ENCODE measurements around the gene SLC19A1.

SLC19A1 gene

DNA sequence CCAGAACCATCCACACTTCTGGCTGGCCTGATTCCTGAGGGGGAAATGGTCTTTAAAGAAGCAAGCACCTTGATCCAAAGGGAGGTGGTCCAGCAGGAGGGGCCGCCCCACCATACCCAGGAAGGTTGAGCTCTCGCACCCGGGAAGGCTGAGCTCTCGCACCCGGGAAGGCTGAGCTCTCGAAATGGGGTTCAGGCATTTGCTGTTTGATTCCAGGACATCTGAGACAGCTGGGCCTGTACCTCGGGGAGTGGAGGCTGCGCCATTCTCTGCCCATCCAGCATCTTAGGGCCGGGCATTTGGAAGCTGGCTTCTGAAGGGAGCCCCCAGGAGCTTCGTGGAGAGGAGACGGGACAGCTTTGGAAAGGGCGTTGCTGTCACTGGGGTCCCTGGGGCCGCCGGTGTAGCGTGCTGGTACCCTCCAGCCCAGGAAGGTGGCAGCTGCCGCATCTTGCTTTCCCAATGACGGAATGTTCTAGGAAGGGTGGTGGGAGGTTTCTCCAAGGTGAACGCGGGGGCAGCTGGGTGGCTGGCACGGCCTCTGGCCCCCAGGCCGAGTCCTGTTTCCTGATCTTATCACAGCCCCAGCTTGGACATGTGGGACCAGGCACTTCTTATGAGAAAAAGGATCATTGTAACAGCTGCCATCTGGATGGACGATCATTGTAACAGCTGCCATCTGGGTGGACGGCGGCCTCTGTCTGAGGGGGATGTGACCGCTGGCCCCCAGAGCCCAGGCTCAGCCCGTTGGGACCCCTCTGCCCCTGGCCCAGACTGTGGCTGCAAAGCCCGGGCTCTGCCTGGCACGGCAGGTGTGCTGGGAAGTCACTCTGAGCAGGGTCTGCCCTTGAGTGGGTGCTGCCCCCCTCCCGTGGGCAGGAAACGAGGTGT is 75.7 kb downstream of the SLC19A1 start:
- no peak for DNase-seq (ENCODE audit: low spot score)

DNA sequence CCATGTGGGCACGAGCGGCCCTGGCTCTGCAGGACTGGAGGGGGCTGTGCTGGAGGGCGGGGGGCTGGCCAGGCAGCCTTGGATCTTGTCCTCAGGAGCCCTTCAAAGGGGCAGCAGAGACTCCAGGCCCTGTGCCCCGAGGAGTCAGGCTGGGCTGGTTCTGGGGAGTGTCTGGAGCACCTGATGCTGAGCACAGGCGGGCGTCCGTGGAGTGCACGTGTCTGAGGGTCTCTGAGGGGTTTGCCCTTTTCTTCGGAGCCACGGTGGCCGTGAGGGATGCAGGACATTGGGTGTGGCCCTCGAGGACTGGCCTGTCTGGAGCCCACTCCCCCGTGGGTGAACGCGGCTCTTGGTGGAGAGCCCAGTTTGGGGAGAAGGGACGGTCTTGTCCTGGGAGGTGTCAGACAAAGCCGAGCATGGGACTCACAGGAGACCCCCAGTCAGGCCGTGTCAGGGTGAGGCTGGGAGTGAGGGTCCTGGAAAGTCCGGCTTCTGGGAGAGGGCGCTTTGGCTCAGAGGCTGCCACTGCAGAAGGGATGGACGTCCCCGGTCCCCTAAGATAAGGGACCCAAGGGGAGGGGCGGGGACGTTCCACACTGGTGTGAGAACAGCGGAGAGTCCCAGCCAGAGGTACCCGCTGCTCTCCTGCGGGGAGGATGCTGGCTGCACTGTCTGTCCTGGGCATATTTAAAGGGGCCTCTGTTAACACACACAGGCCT is 76.5 kb downstream of the SLC19A1 start:
- DNase-seq (ENCODE audit: low spot score): no peak

DNA sequence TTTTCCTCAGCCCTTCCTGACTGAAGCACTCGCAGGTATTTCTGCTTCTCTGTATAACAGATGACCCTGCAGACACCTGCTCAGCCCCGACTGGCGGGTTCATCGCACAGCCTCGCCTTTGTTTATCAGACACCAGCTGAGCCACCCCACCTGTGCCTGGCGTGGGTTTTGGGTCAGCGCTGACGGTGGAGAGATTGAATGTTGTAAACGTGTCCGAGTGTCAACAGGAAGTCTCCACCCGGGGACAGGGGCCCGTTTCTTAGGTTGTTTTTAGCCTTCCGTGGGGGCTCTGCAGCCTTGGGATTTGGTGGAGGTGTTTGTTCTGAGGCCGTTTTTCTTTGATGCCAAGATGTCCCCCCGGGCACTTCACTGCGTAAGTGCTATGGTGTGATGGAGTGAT is 77.1 kb downstream of the SLC19A1 start:
- no peak for DNase-seq (ENCODE audit: low spot score)

DNA sequence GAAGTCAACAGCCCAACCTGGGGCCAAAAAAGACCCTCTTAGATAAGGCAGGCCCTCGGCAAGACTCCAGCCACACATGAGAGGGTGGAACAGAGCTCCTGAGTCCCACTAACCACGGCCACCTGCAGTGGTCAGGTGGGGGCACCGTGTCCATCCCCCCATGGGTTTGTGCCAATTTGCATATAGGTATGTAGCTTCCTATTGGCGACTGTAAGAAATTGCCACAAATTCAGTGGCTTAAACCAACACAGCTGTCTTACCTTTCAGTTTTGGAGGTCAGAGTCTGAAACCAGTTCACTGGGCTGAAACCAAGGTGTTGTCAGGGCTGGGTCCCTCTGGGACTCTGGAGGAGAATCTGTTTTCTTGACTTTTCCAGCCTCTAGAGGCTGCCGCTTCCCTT is 77.9 kb downstream of the SLC19A1 start:
- no peak for DNase-seq (ENCODE audit: low spot score)

DNA sequence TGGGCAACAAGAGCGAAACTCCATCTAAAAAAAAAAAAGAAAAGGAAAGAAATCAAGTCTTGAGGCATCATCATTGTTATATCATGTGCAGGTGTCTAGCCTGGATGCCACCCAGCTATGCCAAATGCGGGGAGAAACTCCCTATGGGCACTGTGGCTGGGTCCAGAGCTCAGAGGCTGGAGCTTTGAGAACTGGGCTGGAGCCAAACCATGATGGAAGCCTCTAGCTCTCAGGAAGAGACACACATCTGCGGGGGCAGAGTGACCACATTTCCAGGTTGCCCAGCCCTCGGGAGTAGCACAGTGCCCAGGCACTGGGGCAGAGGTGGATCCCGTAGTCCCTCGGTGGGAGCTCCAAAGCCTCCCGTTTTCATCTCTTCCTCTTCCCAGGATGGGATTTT is 78.4 kb downstream of the SLC19A1 start:
- no peak for DNase-seq (ENCODE audit: low spot score)

DNA sequence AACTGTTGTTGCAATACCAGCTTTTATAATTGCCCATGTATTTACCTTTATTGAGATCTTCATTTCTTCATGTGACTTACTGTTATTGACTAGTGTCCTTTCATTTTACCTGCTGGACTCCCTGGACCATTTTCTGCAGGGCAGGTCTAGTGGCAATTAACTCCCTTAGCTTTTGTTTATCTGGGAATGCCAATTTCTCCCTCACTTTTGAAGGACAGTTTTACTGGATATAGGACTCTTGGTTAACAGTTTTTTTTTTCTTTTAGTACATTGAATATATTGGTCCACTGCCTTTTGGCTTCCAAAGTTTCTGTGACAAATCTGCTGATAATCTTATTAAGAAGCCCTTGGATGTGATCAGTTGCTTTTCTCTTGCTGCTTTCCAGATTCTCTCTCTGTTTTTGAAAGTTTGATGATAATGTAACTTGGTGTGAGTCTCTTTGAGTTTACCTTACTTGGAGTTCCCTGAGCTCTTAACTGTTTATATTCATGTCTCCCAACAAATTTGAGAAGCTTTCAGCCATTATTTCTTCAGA is 80.4 kb downstream of the SLC19A1 start:
- DNase-seq (ENCODE audit: low spot score): no peak

DNA sequence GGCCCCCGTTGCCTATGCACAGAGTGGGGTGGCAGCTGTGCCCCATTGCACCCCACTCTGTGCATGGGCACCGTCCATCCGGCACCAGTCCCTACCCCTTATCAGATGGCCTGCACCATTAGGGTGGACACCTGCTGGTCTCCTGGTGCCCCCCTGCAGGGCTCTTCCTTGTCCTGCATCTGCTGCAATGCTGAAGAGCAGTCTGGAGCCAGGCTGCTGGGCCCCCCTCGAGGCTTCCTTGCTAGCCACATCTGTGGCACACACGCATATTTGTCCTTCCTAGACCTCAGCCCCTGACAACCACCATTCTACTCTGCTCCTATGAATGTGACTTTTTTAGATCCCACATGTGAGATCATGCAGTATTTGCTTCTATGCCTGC is 80.9 kb downstream of the SLC19A1 start:
- no peak for DNase-seq (ENCODE audit: low spot score)

DNA sequence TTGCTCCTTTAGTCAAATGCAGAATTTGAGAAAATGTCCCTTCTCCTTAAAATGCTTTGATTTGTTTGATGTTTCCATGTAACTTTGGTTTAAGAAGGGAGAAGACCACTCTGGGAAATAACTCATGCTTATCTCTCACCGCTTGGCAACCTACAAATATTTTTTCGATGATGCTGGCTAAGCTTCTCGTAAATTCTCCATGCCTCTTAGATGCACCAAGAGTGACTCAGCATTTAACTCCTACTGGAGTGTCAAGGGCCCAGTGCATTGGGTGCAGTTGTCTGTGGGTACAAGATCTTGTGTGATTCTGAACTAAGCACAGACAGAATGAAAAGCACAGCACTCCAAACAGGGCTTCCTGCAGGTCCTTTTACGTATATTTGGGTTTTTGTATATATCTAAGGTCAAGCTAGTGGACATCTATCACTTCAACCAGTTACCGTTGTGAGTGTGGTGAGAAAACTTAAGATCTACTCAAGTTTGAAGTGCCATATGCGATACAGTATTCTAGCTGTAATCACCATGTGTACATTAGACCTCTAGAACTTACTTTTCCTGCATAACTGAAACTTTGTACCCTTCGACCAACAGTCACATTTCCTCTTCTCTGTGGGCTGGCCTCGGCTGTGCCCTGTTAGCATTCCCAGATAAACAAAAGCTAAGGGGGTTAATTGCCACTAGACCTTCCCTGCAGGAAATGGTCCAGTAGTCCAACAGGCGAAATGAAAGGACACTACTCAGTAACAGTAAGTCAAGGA is 81.5 kb downstream of the SLC19A1 start:
- DNase-seq (ENCODE audit: low spot score): no peak

DNA sequence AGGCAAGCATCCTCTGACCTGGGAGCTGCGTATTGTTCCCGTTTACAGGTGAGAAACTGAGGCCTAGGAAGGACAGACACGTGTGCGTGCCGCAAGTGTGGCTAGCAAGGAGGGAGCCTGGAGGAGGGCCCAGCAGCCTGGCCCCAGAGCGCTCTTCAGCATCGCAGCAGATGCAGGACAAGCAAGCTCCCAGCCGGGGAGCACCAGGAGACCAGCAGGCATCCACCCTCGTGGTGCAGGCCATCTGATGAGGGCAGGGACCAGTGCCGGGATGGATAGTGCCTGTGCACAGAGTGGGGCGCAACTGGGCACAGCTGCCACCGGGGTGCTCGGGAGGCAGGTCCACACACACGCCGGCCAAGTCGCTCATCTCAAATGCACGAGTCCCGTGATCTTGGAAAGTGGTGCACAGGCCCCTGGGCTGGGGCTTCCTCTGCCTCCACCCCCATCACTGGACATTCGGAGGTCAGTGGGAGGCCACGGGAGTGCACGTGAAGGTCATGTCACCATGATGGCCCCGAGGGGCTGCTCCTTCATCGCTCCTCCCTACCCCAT is 82.2 kb downstream of the SLC19A1 start:
- no peak for DNase-seq (ENCODE audit: low spot score)

DNA sequence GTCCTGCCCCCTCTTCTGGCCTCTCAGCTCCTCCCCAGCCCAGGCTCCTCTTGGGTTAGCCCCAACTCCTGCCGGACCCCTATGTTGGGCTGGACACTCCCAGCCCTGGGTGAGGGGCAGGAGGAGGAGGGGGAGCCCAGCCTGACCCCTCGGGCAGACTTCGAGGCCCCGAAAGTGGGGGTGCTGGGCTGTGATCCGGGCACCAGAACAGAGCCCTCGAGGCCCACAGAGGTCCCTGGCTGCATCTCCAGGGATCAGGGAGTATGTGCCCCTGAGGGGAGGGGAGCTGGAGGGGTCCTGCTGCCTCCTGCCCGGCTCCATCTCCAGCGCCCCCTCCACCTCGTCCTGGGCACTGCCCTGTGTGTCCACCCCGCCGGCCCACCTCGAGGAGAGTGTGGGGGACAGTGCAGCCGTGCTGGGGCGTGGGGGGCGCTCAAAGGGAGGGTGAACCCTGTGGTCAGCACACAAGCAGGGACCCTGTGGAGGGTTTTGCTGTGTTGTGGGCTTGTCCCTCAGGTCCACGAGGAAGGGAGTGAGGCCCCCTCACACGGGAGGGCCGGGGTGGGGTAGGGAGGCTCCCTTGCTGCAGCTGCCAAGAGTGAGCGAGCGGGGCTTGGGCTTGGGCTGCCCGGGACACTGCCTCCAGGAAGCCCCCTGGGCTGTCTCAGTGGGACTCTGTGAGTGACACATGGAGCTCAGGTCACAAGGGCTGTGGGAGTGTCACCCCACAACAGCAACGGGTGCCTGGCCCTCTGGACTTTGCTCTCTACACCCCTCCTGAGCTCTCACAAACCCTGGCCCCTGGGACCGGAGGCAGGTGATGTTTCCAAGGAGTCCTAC is 82.8 kb downstream of the SLC19A1 start:
- DNase-seq (ENCODE audit: low spot score): no peak

DNA sequence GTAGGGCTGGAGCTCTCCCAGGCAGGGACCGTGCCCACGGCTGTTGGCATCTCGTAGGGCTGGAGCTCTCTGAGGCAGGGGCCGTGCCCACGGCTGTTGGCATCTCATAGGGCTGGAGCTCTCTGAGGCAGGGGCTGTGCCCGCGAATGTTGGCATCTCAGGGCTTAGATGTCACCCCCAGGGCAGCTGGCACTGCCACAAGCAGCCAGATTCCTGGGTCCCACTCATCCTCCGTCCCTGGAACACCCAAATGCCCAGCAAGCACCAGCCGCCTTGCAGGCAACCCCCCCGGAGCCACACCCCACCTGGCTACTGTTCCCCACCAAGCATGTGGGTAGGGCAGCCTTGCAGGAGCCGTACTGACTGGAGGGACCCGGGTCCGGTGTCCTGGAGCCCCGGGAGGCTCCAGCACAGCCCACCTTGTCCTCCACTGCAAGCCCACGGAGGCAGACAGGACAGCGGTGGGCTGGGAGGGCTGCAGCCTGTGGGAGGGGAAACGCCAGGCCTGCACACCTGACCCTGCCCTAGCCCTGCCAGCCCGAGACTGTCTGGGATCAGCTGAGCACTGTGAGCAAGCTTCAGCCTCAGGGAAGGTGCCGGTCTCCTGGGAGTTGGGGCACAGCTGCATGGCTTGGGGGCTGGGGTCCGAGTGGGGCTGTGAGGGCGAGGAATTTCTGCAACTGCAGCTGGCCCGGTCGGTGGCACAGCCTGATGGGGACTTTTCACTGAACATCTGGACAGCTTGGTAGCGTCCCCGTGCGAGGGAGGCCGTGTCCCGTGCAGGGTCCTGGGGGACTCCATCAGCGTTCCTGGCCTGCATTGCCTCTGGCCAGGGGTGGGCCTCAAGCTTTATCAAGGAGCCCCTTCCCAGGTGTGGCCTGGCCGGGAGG is 83.7 kb downstream of the SLC19A1 start:
- no peak for DNase-seq (ENCODE audit: low spot score)

DNA sequence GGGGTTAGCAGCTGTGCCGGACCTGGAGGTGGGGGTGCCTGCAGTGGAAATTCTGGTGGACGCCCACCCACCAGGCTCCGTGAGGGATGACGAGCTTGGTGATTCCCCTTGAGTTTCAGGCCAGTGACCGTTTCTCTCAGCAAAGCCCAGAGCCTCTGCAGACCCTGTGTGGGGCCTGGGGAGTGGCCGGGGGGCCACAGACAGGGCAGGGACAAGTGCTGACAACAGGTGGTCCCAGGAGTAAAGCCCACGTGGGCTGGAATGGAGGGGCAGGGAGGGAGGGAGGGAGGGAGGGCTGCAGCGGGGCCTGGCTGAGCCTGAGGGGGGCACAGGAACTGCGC is 84.4 kb downstream of the SLC19A1 start:
- DNase-seq (ENCODE audit: low spot score): no peak

DNA sequence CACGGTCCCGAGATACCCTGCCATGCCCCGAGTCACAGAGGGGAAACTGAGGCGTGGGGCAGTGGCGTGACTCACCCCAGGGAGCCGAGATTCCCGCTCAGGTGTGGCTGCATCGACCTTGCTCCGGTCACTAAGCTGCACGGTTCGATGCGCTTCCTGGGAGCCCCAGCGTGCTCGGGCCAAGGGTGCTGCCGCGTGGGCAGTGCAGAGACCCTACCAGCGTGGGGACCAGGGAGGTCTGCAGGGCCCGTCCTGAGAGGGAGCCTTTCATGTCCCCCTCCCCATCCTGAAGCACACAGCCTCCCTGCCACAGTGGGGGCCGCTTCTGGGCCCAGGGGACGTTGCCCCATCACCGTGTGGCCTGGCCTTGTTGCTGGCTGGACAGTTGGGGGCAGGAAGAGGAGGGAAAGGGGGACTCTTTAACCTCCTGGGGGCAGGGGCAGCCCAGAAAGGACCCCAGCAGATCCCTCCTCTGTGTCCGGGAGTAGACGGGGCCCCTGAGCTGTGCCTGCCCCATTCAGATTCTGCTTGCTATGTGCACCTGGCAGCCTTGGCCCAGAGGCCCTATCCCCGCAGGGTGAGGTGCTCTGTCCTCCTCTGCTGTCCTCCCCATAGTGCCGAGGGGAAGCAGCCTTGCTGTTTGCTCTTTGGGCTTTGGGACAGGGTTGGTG is 84.9 kb downstream of the SLC19A1 start:
- no peak for DNase-seq (ENCODE audit: low spot score)

DNA sequence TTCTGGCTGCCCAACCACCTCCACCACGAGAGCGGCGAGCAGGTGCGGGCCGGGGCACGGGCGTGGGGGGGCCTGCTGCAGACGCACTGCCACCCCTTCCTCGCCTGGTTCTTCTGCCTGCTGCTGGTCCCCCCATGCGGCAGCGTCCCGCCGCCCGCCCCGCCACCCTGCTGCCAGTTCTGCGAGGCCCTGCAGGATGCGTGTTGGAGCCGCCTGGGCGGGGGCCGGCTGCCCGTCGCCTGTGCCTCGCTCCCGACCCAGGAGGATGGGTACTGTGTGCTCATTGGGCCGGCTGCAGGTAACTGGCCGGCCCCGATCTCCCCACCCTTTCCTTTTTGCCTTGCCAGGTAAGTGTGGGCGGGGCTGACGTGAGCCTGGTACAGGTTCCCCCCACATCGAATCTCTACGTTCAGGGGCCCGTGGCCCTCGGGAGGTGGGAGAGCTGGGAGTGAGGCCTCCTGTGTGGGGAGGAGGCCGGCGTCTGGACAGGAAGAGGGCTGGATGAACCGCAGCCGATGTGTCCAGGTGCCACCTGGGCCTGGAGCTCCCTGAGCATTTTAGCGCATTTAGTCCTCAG is 85.6 kb downstream of the SLC19A1 start:
- no peak for DNase-seq (ENCODE audit: low spot score)

DNA sequence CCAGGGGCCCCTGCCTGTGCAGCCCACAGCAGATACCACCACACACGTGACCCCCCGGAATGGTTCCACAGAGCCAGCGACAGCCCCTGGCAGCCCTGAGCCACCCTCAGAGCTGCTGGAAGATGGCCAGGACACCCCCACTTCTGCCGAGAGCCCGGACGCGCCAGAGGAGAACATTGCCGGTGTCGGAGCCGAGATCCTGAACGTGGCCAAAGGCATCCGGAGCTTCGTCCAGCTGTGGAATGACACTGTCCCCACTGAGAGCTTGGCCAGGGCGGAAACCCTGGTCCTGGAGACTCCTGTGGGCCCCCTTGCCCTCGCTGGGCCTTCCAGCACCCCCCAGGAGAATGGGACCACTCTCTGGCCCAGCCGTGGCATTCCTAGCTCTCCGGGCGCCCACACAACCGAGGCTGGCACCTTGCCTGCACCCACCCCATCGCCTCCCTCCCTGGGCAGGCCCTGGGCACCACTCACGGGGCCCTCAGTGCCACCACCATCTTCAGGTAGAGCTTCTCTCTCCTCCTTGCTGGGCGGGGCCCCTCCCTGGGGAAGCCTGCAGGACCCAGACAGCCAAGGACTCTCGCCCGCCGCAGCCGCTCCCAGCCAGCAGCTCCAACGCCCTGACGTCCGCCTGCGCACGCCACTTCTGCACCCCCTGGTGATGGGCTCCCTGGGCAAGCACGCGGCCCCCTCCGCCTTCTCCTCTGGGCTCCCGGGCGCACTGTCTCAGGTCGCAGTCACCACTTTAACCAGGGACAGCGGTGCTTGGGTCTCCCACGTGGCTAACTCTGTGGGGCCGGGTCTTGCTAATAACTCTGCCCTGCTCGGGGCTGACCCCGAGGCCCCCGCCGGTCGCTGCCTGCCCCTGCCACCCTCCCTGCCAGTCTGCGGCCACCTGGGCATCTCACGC is 86.3 kb downstream of the SLC19A1 start:
- DNase-seq (ENCODE audit: low spot score): no peak

DNA sequence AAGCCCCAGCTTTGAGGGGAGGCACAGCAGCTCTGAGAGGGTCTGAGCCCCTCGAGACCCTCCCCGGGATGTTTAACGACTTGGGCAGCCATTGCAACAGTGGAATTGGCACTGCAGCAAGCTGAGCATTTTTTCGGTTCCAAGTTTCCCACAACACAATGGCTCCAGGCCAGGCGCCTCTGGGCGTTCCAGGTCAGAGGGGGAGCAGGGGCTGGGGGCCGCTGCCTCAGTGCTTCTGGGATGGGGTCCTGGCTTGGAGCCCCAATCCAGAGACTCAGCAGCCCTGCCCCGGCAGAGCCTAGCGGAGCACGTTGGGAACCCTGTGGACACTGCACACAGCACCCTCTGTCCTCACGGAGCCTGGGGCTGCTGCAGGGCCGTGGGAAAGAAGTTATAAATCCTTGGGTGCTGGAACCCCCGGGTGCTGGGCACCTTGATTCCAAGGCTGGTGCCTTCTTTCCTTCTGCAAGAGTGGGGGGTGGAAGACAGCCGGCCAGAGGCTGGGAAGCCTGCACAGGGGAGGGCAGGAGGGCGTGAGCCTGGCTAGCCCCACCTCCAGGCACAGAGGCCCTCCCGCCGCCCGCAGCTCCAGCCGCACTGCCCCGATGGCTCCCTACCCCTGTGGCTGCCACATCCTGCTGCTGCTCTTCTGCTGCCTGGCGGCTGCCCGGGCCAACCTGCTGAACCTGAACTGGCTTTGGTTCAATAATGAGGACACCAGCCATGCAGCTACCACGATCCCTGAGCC is 87.1 kb downstream of the SLC19A1 start:
- DNase-seq (ENCODE audit: low spot score): no peak

DNA sequence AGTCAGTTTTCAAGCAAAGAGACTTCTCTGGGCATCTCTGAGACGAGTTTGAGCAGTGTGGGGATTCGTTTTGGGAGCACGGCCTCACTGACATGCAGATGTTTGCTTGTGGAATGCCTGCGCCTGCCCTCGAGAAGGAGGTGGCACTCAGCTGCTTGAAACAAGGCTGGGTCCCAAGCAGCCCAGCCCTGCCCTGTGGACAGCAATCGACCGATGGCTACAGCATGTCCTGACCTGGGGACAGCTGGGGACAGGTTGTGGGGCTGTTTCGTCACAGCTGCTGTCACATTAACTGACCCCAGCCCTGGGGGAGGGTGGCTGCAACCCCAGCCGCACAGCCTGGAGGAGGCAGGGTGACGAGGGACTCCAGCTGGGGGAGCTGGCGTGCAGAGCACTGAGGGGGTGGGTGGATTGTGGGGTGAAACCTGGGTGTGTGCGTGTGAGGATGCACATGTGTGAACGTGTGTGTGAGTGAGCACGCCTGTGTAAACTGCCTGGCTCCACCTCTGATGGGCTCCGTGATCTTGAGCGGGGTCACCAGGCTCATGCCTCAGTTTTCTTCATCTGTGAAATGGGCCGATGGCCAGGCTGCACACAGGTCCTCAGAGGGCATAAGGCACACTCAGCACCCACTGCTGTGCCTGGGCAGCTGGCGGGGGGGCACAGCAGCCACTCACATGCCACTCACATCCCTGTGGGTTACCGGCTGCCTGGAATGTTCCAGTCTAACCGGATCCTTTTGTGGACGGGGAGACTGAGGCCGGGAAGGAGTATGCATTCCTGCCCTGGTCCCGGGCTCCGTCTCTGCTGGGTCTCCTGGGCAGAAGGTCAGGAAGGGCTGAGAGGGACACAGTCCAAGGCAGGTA is 87.9 kb downstream of the SLC19A1 start:
- no peak for DNase-seq (ENCODE audit: low spot score)
